Measurements from ENCODE around the gene PPFIA1.

DNA sequence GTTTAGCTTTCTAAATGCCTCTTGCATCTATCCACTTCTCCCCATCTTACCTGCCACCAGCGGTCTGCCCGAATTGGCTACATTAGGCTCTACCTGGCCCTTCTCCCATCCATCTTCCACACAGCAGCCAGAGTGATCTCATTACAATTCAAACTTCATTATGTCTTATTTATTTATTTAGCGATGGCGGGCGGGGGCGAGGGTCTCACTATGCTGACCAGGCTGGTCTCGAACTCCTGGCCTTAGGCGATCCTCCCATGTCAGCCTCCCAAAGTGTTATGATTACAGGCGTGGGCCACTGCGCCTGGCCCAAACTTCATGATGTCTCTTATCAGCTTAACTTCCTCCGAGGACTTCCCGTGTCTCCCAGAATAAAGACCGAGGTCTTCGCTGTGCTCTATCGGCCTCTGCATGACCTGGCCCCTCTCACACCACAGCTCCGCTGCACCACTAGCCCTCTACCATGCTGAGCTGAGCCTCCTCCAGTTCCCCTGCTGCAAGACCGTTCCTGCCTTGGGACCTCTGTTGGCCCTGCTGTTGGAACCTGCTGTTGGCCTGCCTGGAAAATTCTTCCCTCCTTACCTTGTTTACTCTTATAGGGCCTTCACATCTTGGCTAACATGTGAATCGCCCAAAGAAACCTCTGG is 127.0 kb downstream of the PPFIA1 start:
- TF ChIP-seq TCF12 (IDR thresholded peaks at IDR 0.05; ENCODE audit: low read depth): no peak
- TF ChIP-seq TEAD4 (IDR thresholded peaks at IDR 0.05): no peak
- no peak for TF ChIP-seq CREB1 (IDR thresholded peaks at IDR 0.05; ENCODE audit: low read depth)
- TF ChIP-seq RAD21 (IDR thresholded peaks at IDR 0.05; ENCODE audit: low read depth): no peak
- no peak for TF ChIP-seq CEBPB (IDR thresholded peaks at IDR 0.05)
- no peak for TF ChIP-seq YY1 (IDR thresholded peaks at IDR 0.05; ENCODE audit: low read depth)
- no peak for TF ChIP-seq TAF1 (IDR thresholded peaks at IDR 0.05; ENCODE audit: low read depth)
